Measurements from ENCODE around the gene MMEL1. TPM values are rescaled to one million over a fixed set of nuclear protein-coding genes. Genes with fewer than 3 reads are reported as not detected.

MMEL1 gene
- total and polyA plus RNA-seq, 2 donors (not counting 3 experiments of a cell fraction or from before 2014, with no cell fraction given): 1.1 to 1.2 TPM

DNA sequence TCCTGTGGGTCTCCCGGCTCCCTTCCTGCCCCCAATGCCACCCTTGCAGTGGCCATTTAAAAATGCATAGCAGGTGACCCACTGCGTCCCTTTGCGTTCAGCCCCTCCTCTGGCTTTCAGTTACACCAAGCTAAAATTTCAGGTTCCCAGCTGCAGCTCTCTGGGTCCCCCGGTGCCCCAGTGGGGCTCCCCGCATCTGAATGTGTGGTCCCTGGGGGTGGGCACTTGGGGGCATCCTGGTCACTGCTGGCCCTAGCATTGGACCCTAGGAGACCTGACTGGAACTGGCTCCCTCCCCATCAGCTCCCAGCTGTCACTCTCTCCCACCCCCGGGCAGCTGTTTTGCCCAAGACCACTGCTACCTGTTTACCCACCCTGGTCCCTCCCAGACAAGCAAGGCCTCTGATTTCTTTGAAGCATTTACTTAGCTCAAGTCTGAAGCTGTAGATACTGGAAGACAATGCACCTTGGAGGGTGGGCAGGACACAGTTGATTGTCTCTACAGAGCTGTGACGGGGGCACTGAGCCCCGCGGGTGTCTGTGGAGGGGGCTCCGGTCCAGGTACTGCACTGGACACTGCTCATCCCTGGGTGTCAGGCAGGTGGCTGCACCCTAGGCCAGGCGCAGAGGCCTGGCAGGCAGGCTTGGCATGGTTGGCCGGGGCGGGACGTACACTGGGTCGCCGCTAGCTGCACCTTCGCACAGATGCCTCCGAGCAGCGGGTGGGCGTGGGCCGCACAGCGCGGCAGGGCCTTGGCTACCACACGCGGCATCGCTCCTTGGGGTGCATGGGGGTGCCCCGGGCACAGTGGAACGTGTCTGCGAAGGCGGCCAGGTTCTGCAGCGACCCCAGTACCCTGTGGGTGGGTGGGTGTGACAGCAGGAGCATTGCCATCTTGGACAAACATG, 42.3 kb downstream of the MMEL1 start:
- no peak for TF ChIP-seq EZH2 (IDR thresholded peaks at IDR 0.05; ENCODE audit: borderline replicate concordance, low read depth, low read length, severe bottlenecking)
- TF ChIP-seq, protein P1, sequence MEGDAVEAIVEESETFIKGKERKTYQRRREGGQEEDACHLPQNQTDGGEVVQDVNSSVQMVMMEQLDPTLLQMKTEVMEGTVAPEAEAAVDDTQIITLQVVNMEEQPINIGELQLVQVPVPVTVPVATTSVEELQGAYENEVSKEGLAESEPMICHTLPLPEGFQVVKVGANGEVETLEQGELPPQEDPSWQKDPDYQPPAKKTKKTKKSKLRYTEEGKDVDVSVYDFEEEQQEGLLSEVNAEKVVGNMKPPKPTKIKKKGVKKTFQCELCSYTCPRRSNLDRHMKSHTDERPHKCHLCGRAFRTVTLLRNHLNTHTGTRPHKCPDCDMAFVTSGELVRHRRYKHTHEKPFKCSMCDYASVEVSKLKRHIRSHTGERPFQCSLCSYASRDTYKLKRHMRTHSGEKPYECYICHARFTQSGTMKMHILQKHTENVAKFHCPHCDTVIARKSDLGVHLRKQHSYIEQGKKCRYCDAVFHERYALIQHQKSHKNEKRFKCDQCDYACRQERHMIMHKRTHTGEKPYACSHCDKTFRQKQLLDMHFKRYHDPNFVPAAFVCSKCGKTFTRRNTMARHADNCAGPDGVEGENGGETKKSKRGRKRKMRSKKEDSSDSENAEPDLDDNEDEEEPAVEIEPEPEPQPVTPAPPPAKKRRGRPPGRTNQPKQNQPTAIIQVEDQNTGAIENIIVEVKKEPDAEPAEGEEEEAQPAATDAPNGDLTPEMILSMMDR (IDR thresholded peaks at IDR 0.05; ENCODE audit: extremely low read depth in 1 of 2, insufficient read depth in 1 of 2, low read depth in 1 of 2, low read length in 2 of 2): no peak
- no peak for TF ChIP-seq POLR2AphosphoS5 (IDR thresholded peaks at IDR 0.05; ENCODE audit: insufficient read depth, low read depth, low read length)
- TF ChIP-seq, protein P2, sequence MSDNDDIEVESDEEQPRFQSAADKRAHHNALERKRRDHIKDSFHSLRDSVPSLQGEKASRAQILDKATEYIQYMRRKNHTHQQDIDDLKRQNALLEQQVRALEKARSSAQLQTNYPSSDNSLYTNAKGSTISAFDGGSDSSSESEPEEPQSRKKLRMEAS (IDR thresholded peaks at IDR 0.05; ENCODE audit: insufficient read depth, insufficient read length): no peak
- no peak for TF ChIP-seq JUN (IDR thresholded peaks at IDR 0.05; ENCODE audit: borderline replicate concordance, insufficient read depth, insufficient read length, low read depth)
- TF ChIP-seq FOS (IDR thresholded peaks at IDR 0.05; ENCODE audit: borderline replicate concordance, insufficient read depth, low read length): no peak
- no peak for TF ChIP-seq MYC (IDR thresholded peaks at IDR 0.05; ENCODE audit: low read depth, low read length)
- TF ChIP-seq POLR2A (IDR thresholded peaks at IDR 0.05; ENCODE audit: low read depth, low read length): no peak
- TF ChIP-seq GATA2 (IDR thresholded peaks at IDR 0.05; ENCODE audit: insufficient read depth, insufficient read length, low read depth, low read length): no peak
- ChIA-PET CTCF (no interaction called here), POLR2A (no interaction called here)
- no peak overlapping the region for H3K4me2 ChIP-seq (ENCODE audit: insufficient read depth, low read length)
- H3K4me3 ChIP-seq (replicated peaks in 1 of 3; ENCODE audit: insufficient read depth in 1 of 3, low read depth in 1 of 3, low read length in 3 of 3): no peak overlapping the region
- H3K36me3 ChIP-seq (ENCODE audit: control insufficient read depth in 2 of 2, extremely low read depth in 1 of 2, insufficient read depth in 2 of 2, low read length in 2 of 2): peaks cover 3% of the 10 kb centered on the region in 2 experiments
- H3K9me3 ChIP-seq (replicated peaks; ENCODE audit: control insufficient read depth, insufficient read depth, low read length): no peaks in the 10 kb centered on the region
- H3K4me1 ChIP-seq (ENCODE audit: control insufficient read depth, extremely low read depth, insufficient read depth, low read length): peaks cover 10% of the 10 kb centered on the region
- no TSS peak for BruUV-seq (replicated peaks)
- no peak overlapping the region for H2AFZ ChIP-seq (ENCODE audit: low read depth, low read length)
- no peak for FAIRE-seq
- intact Hi-C loops (cut with micrococcal nuclease): no loop called here
- H3K9ac ChIP-seq (replicated peaks; ENCODE audit: extremely low read depth, insufficient read depth, low read length): no peak overlapping the region
- DNase-seq (ENCODE audit: low read depth, low spot score): no peak
- H3K27ac ChIP-seq (ENCODE audit: insufficient read depth, low read depth, low read length): no peak overlapping the region
- no peaks in the 10 kb centered on the region for H3K9me1 ChIP-seq (replicated peaks; ENCODE audit: control insufficient read depth, extremely low read depth, insufficient read depth, low read length)
- no peaks in the 10 kb centered on the region for H3K27me3 ChIP-seq (ENCODE audit: control insufficient read depth in 2 of 2, insufficient read depth in 2 of 2, low read length in 2 of 2)
- dilution Hi-C loops (cut with MboI; ENCODE audit: extremely low pct_ligation_motif_present, low sequenced_read_pairs): no loop called here
- H4K20me1 ChIP-seq (replicated peaks; ENCODE audit: control insufficient read depth, extremely low read depth, insufficient read depth, low read length): no peaks in the 10 kb centered on the region
- H3K79me2 ChIP-seq (ENCODE audit: control insufficient read depth, insufficient read depth, low read length): peaks cover 5% of the 10 kb centered on the region

Data from endothelial cell of umbilical vein (primary cell).